ENCODE measurements around the gene CPXM2. TPM values are rescaled to one million over a fixed set of nuclear protein-coding genes. Genes with fewer than 3 reads are reported as not detected.

CPXM2 gene
- total and polyA plus RNA-seq, 9 of the 15 experiments (the other 6 are each of a cell fraction or from before 2014, with no cell fraction given) = not detected

GRCh38 chr10:123889821-123890220 lies 1.8 kb downstream of the CPXM2 start (continued):
- TF ChIP-seq ARID4B (CRISPR knock-in tag; IDR thresholded peaks at IDR 0.05) = no peak
- no peak for TF ChIP-seq GTF2E2 (tag; IDR thresholded peaks at IDR 0.05)
- TF ChIP-seq NEUROD1 (IDR thresholded peaks at IDR 0.05; ENCODE audit: borderline replicate concordance, low read depth, low read length, partially characterized antibody) = no peak
- no peak for TF ChIP-seq POLR2AphosphoS5 (IDR thresholded peaks at IDR 0.05; ENCODE audit: control insufficient read depth, insufficient read depth, low read depth, low read length)

DNA sequence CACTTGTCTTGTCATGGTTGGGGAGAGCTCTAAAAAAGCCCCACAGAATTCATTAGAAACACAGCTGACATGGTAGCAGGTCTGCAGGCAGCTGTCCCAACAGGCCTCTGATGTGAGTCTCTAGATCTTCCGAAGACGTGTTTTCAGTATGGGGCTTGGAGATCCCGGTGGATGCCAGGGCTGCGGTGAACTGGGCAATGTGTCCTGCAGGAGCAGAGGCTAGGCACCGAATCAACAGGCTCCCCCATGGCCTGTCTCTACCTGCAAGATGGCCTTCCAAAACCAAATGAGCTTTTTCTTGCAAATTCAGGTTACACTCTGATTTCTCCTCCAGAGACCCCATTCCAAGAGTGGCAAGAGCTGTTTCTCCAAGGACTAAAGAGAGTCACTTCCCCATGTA lies 2.9 kb downstream of the CPXM2 start:
- no peak for FAIRE-seq
- no peak overlapping the region for H2AFZ ChIP-seq (ENCODE audit: low read depth, low read length)
- no peak for TF ChIP-seq ZNF764 (CRISPR knock-in tag; IDR thresholded peaks at IDR 0.05; ENCODE audit: low read depth)
- no peak for TF ChIP-seq TARDBP (IDR thresholded peaks at IDR 0.05)
- TF ChIP-seq RREB1 (CRISPR knock-in tag; IDR thresholded peaks at IDR 0.05) = no peak
- TF ChIP-seq ZNF644 (tag; IDR thresholded peaks at IDR 0.05; ENCODE audit: low read depth) = no peak
- no peak for TF ChIP-seq HDAC2 (IDR thresholded peaks at IDR 0.05)
- no peak for TF ChIP-seq ZNF347 (CRISPR knock-in tag; IDR thresholded peaks at IDR 0.05; ENCODE audit: low read depth)

More for the DNA sequence above, 2.9 kb downstream of the CPXM2 start:
- no peaks in the 10 kb centered on the region for H3K4me1 ChIP-seq (replicated peaks in 1 of 2; ENCODE audit: control insufficient read depth in 2 of 2, insufficient read depth in 2 of 2, low read length in 2 of 2)
- DNase-seq (ENCODE audit: extremely low read depth in 1 of 4, low spot score in 3 of 4) (no peak), ATAC-seq (no peak)
- H3K36me3 ChIP-seq (ENCODE audit: control insufficient read depth, insufficient read depth, low read length) = no peaks in the 10 kb centered on the region
- BruUV-seq (replicated peaks) = no TSS peak
- 3% methylated on average over 5 of the region's 5 CpGs for WGBS (ENCODE audit: insufficient coverage, low coverage, missing lambda C conversion rate)
- no peak overlapping the region for H3K4me3 ChIP-seq
- no peak overlapping the region for H3K4me2 ChIP-seq (ENCODE audit: insufficient read depth, low read length)
- no peaks in the 10 kb centered on the region for H4K20me1 ChIP-seq (replicated peaks; ENCODE audit: control insufficient read depth, insufficient read depth, low read length)
- no peak overlapping the region for H3K9ac ChIP-seq (ENCODE audit: insufficient read depth in 1 of 2, low read depth in 2 of 2, low read length in 2 of 2)
- in situ Hi-C loops (cut with MboI) = no loop called here
- POLR2A ChIA-PET = interaction anchor here (0.6 kb wide), 1 partner anchor 94 kb away, joined by 3 read pairs; no protein-coding TSS in a partner anchor
- H3K9me3 ChIP-seq (replicated peaks; ENCODE audit: control insufficient read depth, insufficient read depth, low read depth, low read length) = no peaks in the 10 kb centered on the region
- H3K27ac ChIP-seq (ENCODE audit: extremely low read depth, low read depth, low read length) = no peak overlapping the region
- no peaks in the 10 kb centered on the region for H3K79me2 ChIP-seq (ENCODE audit: control insufficient read depth, insufficient read depth, low read length)
- intact Hi-C loops (cut with micrococcal nuclease) = no loop called here
- CTCF ChIA-PET (ENCODE audit: low intra/inter-chr PET ratio) = no interaction called here
- no peaks in the 10 kb centered on the region for H3K9me1 ChIP-seq (ENCODE audit: control insufficient read depth, insufficient read depth, low read length)
- H3K27me3 ChIP-seq (ENCODE audit: control insufficient read depth in 2 of 2, insufficient read depth in 2 of 2, low read length in 2 of 2) = peaks cover 0 to 16% of the 10 kb centered on the region in 2 experiments; a peak in 1 of 5 replicates

Data from K562 (cell line).